NCI-H2227 (cell line): Measurements from ENCODE around the gene PSRC1.

Source experiments
- DNase-seq: peaks from one replicate; lab custom pipeline; 2025; ENCODE audit not compliant: unreplicated experiment; lab: John Stamatoyannopoulos, UW

The PSRC1 gene

GRCh38 chr1:109259674-109260557 is 23.0 kb downstream of the PSRC1 start:
- peak; percentile 80 for DNase-seq

- DNase-seq: no peak
Observed at GRCh38 chr1:109258481-109259466, 24.2 kb downstream of the PSRC1 start.

DNA sequence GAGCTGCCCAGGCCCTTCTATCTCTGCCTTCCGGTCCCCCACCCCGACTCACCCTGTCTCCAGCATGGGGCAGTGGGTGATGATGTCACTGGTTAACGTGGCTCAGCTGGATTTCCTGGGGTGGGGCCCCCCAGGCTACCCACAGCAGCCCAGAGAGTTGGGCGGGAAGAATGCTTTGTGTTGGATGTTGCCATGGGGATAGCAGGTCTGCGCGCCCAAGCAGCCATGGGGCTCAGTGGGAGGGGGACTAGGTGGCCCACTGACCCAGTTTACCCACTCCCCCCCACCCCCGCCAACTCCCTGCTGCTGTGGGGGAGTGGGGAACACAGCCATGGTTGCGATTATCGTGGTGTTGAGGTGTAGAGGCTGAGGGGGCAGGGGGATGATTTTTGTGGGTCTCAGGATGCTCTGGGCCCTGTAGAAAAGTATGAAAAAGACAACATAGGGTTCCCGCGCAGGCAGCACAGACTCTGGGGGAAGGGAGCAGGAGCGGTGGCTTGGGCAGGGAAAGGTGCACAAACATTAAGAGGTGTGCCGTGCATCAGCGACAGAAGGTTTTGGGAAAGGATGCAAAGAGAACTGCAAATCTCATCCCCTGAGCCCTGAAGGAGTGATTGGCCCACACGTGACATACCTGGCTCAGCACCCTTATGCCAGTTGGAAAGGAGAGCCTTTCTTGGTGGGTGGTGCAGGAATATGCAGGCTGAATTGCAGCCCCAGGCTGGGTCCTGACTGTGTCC is 25.1 kb downstream of the PSRC1 start:
- peak; percentile 16 for DNase-seq

DNA sequence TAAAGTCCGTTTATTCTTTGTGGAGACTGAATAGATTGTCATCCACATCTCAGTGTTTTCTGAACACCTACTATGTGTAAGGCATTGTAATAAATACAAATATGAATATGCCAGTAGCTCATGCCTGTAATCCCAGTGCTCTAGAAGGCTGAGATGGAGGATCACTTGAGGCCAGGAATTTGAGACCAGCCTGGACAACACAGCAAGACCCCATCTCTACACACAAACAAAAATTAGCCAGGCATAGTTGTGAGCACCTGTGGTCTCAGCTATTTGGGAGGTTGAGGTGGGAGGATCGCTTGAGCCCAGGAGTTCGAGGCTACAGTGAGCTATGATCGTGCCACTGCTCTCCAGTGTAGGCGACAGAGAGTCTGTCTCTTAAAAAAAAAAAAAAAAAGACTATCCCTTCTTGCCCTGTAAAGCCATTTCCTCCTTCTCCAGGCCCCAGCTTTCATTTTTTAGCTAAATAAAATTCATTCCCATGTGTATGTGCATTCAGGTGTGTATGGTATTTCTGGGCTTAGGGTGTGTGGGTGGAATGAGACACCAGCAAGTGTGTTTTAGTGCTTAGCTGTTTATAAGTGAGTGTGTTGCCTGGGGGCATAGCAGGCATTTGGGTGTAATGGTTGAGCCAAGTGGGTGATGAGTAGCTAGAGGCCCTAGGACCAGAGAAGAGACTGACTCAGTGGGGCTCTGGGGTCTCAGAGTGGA is 25.8 kb downstream of the PSRC1 start:
- DNase-seq: no peak

DNA sequence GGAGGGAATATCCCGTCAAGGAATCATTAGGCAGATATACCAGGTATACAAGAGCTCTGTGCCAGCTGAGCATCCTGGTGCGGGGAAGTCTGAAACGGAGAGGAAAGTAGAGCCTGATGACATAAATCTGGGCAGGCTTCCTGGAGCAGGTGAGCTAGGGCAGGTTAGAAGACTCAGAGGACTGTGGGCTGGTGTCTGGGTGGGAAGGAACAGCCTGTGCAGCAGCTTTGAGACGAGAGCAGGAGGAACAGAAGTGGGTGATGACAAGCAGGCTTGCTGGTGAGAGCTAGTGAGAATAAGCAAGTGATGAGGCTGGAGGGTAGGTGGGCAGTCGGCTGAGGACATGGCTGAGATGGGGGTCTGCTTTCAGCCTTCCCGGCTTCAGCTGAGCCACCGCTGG is 26.9 kb downstream of the PSRC1 start:
- no peak for DNase-seq

- DNase-seq: no peak
Observed at GRCh38 chr1:109255678-109256077, 27.3 kb downstream of the PSRC1 start.

GRCh38 chr1:109255097-109255651 is 27.8 kb downstream of the PSRC1 start:
- DNase-seq: peak; percentile 48

DNA sequence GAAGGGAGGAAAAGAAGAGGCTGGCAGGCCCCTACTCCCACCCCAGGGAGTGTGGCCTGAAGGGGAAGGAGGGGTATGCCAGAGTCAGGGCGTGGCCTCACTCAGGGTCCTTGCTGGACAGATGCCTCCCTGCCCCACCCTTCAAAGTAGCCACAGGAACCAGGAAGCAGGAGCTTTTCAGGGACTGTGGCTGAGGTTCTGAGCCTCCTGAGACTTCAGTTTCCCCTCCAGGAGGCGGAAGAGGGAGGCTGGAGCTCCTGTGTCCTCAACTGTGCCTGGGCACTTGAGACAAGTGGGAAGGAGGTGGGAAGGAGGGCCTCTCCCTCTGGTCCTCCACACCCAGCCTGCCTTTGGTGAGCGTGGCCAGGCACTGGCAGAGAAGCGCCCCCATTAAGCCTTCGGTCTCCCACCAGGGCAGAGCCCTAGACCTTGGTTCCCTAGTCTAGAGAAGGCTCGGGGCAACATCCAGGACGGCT is 28.3 kb downstream of the PSRC1 start:
- peak; percentile 26 for DNase-seq

GRCh38 chr1:109253803-109254620 is 28.9 kb downstream of the PSRC1 start:
- peak; percentile 47 for DNase-seq

DNA sequence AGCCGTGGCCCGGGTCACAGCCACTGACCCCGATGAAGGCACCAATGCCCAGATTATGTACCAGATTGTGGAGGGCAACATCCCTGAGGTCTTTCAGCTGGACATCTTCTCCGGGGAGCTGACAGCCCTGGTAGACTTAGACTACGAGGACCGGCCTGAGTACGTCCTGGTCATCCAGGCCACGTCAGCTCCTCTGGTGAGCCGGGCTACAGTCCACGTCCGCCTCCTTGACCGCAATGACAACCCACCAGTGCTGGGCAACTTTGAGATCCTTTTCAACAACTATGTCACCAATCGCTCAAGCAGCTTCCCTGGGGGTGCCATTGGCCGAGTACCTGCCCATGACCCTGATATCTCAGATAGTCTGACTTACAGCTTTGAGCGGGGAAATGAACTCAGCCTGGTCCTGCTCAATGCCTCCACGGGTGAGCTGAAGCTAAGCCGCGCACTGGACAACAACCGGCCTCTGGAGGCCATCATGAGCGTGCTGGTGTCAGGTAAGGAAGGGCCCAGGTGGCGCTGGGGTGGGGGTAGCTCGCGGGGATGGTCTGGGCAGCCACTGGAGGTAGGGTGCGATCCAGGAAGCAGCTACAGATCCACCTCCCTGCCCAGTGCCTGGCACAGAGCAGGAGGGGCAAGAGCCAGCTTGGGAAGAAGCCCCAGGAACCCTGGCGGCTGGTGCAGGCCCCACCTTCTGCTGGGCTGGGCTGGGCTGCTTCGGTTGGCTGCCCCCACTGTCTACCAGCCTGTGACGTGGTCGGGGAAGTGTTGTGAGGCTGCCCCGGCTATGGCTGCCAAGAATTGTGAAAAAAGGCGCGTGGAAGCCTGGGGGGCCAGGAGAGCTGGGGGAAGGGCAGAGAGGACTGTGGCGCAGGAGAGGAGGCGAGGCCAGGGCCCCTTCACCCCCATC is 29.8 kb downstream of the PSRC1 start:
- peak; percentile 55 for DNase-seq

DNA sequence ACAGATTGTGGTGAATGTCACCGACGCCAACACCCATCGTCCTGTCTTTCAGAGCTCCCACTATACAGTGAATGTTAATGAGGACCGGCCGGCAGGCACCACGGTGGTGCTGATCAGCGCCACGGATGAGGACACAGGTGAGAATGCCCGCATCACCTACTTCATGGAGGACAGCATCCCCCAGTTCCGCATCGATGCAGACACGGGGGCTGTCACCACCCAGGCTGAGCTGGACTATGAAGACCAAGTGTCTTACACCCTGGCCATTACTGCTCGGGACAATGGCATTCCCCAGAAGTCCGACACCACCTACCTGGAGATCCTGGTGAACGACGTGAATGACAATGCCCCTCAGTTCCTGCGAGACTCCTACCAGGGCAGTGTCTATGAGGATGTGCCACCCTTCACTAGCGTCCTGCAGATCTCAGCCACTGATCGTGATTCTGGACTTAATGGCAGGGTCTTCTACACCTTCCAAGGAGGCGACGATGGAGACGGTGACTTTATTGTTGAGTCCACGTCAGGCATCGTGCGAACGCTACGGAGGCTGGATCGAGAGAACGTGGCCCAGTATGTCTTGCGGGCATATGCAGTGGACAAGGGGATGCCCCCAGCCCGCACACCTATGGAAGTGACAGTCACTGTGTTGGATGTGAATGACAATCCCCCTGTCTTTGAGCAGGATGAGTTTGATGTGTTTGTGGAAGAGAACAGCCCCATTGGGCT is 30.6 kb downstream of the PSRC1 start:
- no peak for DNase-seq

- DNase-seq: no peak
Observed at GRCh38 chr1:109251277-109252166, 31.4 kb downstream of the PSRC1 start.

GRCh38 chr1:109250454-109251276 is 32.3 kb downstream of the PSRC1 start:
- no peak for DNase-seq

GRCh38 chr1:109249654-109250401 is 33.1 kb downstream of the PSRC1 start:
- no peak for DNase-seq
